H1 (cell line): ENCODE results near the gene PLPPR2. TPM values are rescaled to one million over a fixed set of nuclear protein-coding genes. Genes with fewer than 3 reads are reported as not detected.

Experiments
- MAX ChIP-seq: IDR thresholded peaks from 2 replicates; pipeline ENCODE4 v1.6.1; 2012; ENCODE audit warnings: inconsistent platforms
- POLR2A ChIP-seq, 2 experiments: IDR thresholded peaks; 1 replicate in 1 of 2; 2 replicates in 1 of 2; pipeline ENCODE4 v1.6.1; 2011; ENCODE audit warnings: low read depth in 2 of 2, low read length in 2 of 2, mild to moderate bottlenecking in 2 of 2; ENCODE audit errors: control extremely low read depth in 1 of 2
- RAD21 ChIP-seq, 2 experiments: IDR thresholded peaks in 1 of 2; conservative IDR thresholded peaks in 1 of 2; 2 replicates each; pipeline ENCODE4 v1.6.1; 2011; ENCODE audit warnings: low read depth in 2 of 2, low read length in 2 of 2, improper control_type of control experiment in 1 of 2, inconsistent platforms in 1 of 2, mild to moderate bottlenecking in 1 of 2, moderate library complexity in 1 of 2
- TAF1 ChIP-seq: IDR thresholded peaks from 2 replicates; pipeline ENCODE4 v1.6.1; 2011; ENCODE audit warnings: mild to moderate bottlenecking, low read depth, low read length
- polyA plus RNA-seq, 7 experiments: library from polyadenylated mRNA; depleted of rRNA in 3 of 7; stranded (reverse) in 5 of 7; unstranded in 2 of 7; fragments of >200 nt in 5 of 7; fragments of 200-250 nt in 2 of 7; gene quantifications; 1 replicate in 5 of 7; 2 replicates in 1 of 7; 4 replicates in 1 of 7; pipeline versions ENCODE4 v1.2.1 to v1.2.3, GENCODE V29; 2011 to 2013; ENCODE audit warnings: missing spikeins in 2 of 7, mixed read lengths in 2 of 7
- total RNA-seq: library from RNA; stranded (reverse); fragmentation: NEBNext Ultra II Directional; extraction: Animal tissue kit (Norgen Biotek cat#: 25700); gene quantifications from 2 replicates; pipeline ENCODE4 v1.2.1, GENCODE V29; 2021

PLPPR2 gene
- total and polyA plus RNA-seq, 2 of the 8 experiments (the other 6 are each of a cell fraction or from before 2014, with no cell fraction given), result 7.2 to 11.7 TPM

GRCh38 chr19:11361037-11361770, 6.0 kb downstream of the PLPPR2 start (continued):
- TF ChIP-seq POLR2A (IDR thresholded peaks at IDR 0.05; ENCODE audit: control extremely low read depth in 1 of 2, low read depth in 2 of 2, low read length in 2 of 2) (peak in 1 of 2 experiments; percentile 46; a peak in 1 of 3 replicates), TAF1 (0 out of 2 replicates have a peak, but pooled peaks have one; percentile 19), MAX (peak; percentile 95), RAD21 (IDR thresholded peaks at IDR 0.05 in 1 of 2, conservative IDR thresholded peaks at IDR 0.05 in 1 of 2; ENCODE audit: low read depth in 2 of 2, low read length in 2 of 2) (no peak)
